Ectodermal cell (in vitro differentiated cells): ENCODE results near the gene FOXN4.
A peak's percentile ranks its signal among the peaks of the same experiment; 100 is the strongest.
"Not testable (repeated sequence)": the region's sequence is repeated elsewhere in the genome, so short reads cannot be mapped to it uniquely, and the experiment has no call there.

ENCODE experiments used
- H3K27ac ChIP-seq: 2 replicates; pipeline ENCODE4 v1.7.0; 2013; ENCODE audit warnings: mild to moderate bottlenecking, low read depth, low read length; ENCODE audit not compliant: insufficient read depth, poor library complexity, severe bottlenecking
- H3K27me3 ChIP-seq: 2 replicates; pipeline ENCODE4 v1.7.0; 2013; ENCODE audit warnings: mild to moderate bottlenecking, low read length; ENCODE audit not compliant: insufficient read depth, control insufficient read depth, poor library complexity, severe bottlenecking
- H3K36me3 ChIP-seq: one replicate; pipeline ENCODE4 v1.7.0; 2013; ENCODE audit warnings: low read length; ENCODE audit not compliant: control insufficient read depth, insufficient read depth
- H3K4me1 ChIP-seq: one replicate; pipeline ENCODE4 v1.7.0; 2013; ENCODE audit warnings: low read length; ENCODE audit not compliant: control insufficient read depth, insufficient read depth
- H3K4me3 ChIP-seq: 2 replicates; pipeline ENCODE4 v1.7.0; 2013; ENCODE audit warnings: low read depth, low read length, control low read depth; ENCODE audit not compliant: insufficient read depth
- H3K9me3 ChIP-seq: 2 replicates; pipeline ENCODE4 v1.7.0; 2013; ENCODE audit warnings: mild to moderate bottlenecking, low read length, moderate library complexity; ENCODE audit not compliant: control insufficient read depth
- WGBS, 2 experiments: methylation state at CpG; one replicate each; pipeline ENCODE4 v1.1.7; 2013; ENCODE audit warnings: missing lambda C conversion rate in 2 of 2; 5-methylcytosine and 5-hydroxymethylcytosine counted together

FOXN4 gene

DNA sequence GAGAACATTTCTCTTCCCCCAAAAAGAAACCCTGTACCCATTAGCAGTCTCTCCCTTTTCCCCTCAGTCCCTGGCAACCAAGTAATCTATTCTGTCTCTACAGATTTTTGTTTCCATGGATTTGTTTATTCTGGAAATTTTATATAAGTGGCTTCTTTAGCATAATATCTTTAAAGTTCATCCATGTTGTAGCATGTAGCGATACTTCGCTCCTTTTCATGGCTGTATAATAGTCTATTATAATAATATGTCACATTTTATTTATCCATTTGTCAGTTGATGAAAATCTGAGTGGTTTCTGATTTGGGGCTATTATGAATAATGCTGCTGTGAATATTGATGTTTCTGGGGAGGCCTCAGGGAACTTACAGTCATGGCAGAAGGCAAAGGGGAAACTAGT, 25.8 kb upstream of the FOXN4 start:
- Histone ChIP-seq H3K4me1 (peaks cover 11% of the 10 kb centered on the region), H3K9me3 (no peaks in the 10 kb centered on the region), H3K27me3 (no peaks in the 10 kb centered on the region), H3K36me3 (no peaks in the 10 kb centered on the region), H3K27ac (no peak overlapping the region), H3K4me3 (no peak overlapping the region)
- WGBS, 2 experiments: 93% methylated on average over 2 of the region's 2 CpGs; no CpG with 5 or more reads in 1 of the 2 experiments

DNA sequence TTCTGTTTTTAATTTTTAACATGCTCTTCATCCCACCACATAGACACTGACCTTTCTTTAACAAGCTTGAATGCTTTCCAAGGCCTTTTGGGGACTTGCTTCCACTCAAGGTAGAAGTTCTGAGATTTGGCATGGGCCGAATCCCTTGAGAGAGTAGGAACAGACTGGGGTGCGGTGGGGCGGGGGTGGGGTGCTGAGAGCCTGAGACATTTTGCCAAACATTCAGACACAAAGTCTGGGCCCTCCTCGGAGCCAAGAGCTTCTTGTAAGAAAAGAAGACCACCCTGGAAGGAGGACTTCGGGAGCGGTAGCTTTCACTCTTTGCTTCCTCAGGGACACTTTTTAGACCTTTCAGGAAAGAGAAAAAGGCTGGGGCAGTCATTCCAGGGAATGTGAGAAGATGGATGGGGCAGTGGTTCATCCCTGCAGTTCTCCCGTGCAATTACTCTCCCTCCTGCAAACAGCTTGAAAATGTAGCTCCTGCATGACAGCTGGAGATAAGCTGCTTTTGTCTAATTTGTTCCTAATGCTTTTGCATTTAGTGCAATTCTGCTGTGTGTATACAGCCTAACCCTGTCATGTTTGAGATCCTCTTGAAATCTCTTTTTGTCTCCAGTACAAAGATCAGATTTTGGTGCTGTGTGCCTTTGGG, 22.3 kb upstream of the FOXN4 start:
- 66% methylated on average over 7 of the region's 7 CpGs for WGBS, 2 experiments
- no peaks in the 10 kb centered on the region for H3K36me3 ChIP-seq
- no peaks in the 10 kb centered on the region for H3K9me3 ChIP-seq
- H3K27me3 ChIP-seq: no peaks in the 10 kb centered on the region
- no peak overlapping the region for H3K4me3 ChIP-seq
- H3K27ac ChIP-seq: no peak overlapping the region
- peaks cover 11% of the 10 kb centered on the region for H3K4me1 ChIP-seq

DNA sequence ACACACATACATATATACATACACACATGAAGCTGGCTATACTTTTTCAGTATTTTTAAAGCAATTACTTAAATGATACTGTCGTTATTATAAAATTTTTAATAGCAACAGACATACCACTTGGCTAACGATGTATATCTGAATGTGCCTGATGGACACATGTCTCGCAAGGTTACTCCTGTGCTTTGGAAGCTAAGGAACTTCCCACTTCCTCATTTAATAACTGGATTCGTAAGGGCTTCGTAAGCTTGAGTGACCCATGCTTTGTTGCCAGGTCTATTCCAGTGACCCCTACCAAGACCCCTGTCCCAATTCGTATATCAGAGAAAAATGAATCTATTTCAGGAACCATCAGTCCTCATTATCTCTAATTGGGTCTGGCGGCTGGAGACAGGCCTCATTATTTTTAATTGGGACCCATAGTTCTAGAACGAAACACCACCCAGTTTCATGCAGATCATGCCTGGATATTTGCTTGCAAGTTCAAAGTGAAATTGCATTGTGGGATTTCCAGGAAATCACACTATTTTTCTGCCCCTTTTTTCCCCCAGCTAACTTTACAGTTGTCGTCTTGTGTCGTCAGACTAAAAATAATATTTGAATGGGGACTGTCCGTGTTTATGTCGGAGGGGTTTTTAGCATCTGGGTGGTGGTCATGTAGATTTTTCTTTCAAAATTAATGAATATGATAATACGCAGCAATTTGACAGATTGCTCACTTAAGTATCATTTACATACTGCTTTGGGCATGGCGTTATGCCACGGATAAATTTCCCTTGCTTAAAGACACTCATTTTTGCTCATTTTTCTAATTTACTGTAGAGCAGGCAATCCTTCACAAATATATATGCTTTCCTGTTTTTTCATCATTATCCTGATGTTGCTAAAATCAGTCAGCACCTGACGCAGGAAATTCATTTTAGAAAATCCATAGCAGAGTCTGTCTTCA, 21.5 kb upstream of the FOXN4 start:
- no peak overlapping the region for H3K27ac ChIP-seq
- 93 to 95% methylated on average over 16 of the region's 16 CpGs for WGBS, 2 experiments
- H3K27me3 ChIP-seq: no peaks in the 10 kb centered on the region
- H3K4me1 ChIP-seq: peaks cover 11% of the 10 kb centered on the region
- no peaks in the 10 kb centered on the region for H3K9me3 ChIP-seq
- H3K36me3 ChIP-seq: no peaks in the 10 kb centered on the region
- no peak overlapping the region for H3K4me3 ChIP-seq

DNA sequence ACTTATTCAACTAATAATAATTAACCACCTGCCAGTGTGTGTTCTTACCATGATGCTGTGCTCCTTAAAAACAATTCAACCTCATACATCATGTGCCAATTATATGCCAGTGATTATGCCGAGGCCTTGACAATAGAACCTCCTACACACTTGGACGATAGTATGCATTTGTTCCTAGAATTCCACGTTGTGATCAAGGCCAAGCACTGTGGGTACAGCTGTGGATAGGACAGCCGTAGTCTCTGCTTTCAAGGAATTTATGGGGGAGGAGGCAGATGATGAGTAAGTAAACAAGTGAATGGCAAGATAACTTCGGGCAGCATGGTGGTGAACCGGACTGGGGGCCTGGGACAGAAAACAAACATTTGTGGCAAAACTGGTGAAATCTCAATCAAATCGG, 20.6 kb upstream of the FOXN4 start:
- Histone ChIP-seq H3K36me3 (no peaks in the 10 kb centered on the region), H3K4me3 (no peak overlapping the region), H3K27me3 (no peaks in the 10 kb centered on the region), H3K27ac (no peak overlapping the region), H3K9me3 (no peaks in the 10 kb centered on the region), H3K4me1 (peaks cover 11% of the 10 kb centered on the region)
- 88 to 89% methylated on average over 7 of the region's 7 CpGs for WGBS, 2 experiments

DNA sequence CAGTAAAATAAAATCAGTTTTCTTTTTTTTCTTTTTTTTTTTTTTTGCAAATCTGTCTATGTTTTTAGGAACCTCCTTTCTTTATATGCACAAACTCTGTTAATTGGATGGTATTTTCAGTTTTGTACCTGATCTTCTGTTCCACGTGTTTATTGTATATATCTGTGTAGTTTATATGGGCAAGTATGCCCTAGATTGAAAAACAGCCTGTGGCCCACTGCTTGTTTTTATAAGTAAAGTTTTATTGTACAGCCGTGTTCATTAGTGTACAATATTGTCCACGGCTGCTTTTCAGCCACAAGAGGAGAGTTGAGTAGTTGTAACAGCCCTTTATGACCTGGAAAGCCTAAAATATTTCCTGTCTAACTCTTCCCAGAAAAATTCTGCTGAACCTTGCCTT, 19.9 kb upstream of the FOXN4 start:
- no peaks in the 10 kb centered on the region for H3K36me3 ChIP-seq
- 90 to 97% methylated on average over 3 of the region's 3 CpGs for WGBS, 2 experiments
- H3K27me3 ChIP-seq: no peaks in the 10 kb centered on the region
- H3K4me3 ChIP-seq: no peak overlapping the region
- peaks cover 11% of the 10 kb centered on the region for H3K4me1 ChIP-seq
- H3K9me3 ChIP-seq: no peaks in the 10 kb centered on the region
- no peak overlapping the region for H3K27ac ChIP-seq

DNA sequence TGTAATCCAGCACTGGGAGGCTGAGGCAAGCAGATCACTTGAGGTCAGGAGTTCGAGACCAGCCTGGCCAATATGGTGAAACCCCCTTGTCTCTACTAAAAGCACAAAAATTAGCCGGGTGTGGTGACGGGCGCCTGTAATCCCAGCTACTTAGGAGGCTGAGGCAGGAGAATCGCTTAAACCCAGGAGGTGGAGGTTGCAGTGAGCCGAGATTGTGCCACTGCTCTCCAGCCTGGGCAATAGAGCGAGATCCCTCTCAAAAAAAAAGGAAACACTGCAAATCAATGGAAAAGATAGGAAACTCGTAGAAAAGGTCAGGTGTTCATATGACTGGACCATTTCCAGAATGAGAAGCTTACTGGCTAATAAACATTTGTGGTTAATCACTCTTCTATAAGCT, 12.2 kb upstream of the FOXN4 start:
- not testable (repeated sequence) for H3K27me3 ChIP-seq, H3K4me1 ChIP-seq, H3K27ac ChIP-seq, H3K36me3 ChIP-seq, H3K4me3 ChIP-seq, H3K9me3 ChIP-seq
- WGBS, 2 experiments: 91 to 93% methylated on average over 8 of the region's 8 CpGs

DNA sequence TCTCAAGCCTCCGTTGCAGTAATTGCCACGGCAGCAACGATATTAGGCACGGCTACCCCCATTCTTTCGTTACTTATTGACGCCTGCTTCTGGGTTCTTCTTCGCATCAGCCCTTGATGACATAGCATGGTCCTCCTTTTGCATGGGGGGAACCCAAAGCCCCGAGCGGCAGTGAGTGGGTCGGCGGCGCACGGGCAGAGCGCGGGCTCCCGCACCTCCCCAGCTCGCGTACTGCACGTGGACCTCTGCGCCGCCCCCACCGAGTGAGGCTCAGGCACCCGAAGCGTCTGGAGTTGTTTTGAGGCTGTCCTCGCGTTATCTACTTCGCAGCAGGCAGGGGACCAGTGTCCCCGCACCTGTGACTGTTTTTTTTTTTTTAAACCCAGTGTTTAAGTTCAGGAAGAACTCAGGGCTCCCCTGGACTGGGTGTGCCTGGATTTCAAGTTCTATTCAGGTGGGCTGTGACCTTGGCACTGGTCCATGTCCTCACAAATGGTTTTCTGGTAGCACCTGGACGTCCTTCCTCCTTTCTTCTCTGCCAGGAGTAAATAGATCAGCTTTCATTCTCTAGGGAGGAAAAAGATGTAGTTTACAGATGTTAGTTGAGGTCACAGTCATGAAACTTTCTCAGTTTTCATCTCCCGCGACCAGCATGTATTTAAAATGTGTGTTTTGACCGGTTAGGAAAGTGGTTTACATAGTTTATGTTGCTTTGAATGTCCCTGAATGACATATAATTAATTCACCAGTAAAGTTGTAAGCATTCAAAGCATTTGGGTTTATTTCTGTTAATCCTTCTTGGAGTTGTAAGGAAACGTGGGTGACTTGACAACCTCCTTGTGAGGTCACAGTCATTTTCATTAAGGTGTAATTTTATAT, 1.4 kb upstream of the FOXN4 start:
- Histone ChIP-seq H3K27ac (no peak overlapping the region), H3K4me3 (peak overlapping the region; percentile 25), H3K36me3 (no peaks in the 10 kb centered on the region), H3K4me1 (peaks cover 5% of the 10 kb centered on the region), H3K27me3 (peaks cover 80% of the 10 kb centered on the region), H3K9me3 (no peaks in the 10 kb centered on the region)
- WGBS, 2 experiments: 9% methylated on average over 33 of the region's 33 CpGs

DNA sequence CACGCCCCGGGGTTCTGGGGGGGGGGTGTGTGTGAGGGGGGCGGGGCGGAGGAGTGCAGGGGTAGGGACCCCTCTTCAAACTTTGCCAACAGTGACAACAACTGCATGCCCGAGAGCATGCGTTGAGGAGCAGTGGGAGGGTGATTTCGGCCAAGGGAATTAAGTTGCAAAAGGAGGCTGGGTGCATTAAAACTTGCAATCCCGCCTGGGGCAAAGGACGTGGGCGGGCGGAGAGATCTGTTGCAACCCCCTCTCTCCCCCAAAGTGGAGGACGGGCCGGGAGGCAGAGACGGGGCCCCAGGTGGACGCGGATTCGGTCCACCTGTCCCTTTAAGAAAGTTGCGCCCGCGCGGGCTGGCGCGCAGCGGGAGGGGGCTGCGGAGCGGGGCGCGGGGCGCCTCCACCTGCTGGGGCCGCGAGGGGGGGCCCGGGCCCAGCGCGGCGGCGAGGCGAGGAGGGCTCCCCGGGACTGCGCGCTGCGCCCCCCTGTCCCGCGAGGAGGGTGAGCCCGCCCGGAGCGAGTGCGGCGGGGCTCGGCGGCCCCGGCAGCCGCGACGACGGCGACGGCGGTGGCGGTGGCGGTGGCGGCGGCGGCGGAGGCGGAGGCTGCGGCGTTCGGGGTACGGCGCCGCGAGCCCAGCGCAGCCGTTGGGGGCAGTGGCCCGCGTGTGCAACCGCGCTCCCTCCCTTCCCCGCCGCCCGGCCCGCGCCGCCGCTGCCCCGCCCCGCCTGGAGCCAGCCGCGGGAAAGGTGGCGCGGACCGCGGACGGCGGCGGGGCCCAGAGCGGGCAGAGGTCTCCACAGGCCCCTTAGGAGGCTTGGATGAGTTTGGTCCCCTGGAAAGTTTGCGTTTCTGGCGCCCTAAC, 530 bp upstream of the FOXN4 start:
- peaks cover 5% of the 10 kb centered on the region for H3K4me1 ChIP-seq

DNA sequence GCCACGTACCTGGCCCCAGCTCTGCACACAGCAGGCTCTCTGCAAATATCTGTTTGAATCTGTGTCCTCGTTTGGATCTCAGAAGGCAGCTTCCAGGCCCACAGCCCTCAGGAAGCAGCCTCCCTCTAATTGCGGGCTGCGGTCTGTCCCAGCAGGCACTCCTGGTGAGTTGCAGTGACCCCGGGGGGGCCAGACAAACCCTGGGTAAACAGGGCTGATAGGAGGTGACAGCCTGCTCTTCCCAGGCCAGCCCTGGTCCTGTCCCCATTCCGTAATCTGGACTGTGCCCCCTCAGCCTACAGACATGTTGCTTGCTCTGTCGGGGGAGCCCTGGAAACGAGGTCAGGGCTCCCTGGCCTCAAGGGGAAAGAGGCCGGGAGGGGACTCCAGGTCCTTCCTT, 2.0 kb downstream of the FOXN4 start:
- no peak overlapping the region for H3K4me3 ChIP-seq
- 57 to 62% methylated on average over 9 of the region's 9 CpGs for WGBS, 2 experiments
- no peaks in the 10 kb centered on the region for H3K9me3 ChIP-seq
- H3K36me3 ChIP-seq: no peaks in the 10 kb centered on the region
- H3K27ac ChIP-seq: no peak overlapping the region
- H3K4me1 ChIP-seq: peaks cover 8% of the 10 kb centered on the region
- H3K27me3 ChIP-seq: peaks cover 63% of the 10 kb centered on the region

More for the DNA sequence above, 530 bp upstream of the FOXN4 start:
- no peaks in the 10 kb centered on the region for H3K9me3 ChIP-seq
- H3K4me3 ChIP-seq: peak overlapping the region; percentile 25
- 1% methylated on average over 98 to 99 of the region's 99 CpGs for WGBS, 2 experiments
- H3K27ac ChIP-seq: no peak overlapping the region
- H3K27me3 ChIP-seq: peaks cover 79% of the 10 kb centered on the region
- H3K36me3 ChIP-seq: no peaks in the 10 kb centered on the region
